Effector CD4-positive, alpha-beta T cell (primary cell): ENCODE measurements around the gene MADCAM1.
A peak's percentile ranks its signal among the peaks of the same experiment; 100 is the strongest.

ENCODE experiments used
- DNase-seq: peaks from one replicate; pipeline ENCODE4 v3.0.0-alpha.2; 2020

Gene MADCAM1

DNA sequence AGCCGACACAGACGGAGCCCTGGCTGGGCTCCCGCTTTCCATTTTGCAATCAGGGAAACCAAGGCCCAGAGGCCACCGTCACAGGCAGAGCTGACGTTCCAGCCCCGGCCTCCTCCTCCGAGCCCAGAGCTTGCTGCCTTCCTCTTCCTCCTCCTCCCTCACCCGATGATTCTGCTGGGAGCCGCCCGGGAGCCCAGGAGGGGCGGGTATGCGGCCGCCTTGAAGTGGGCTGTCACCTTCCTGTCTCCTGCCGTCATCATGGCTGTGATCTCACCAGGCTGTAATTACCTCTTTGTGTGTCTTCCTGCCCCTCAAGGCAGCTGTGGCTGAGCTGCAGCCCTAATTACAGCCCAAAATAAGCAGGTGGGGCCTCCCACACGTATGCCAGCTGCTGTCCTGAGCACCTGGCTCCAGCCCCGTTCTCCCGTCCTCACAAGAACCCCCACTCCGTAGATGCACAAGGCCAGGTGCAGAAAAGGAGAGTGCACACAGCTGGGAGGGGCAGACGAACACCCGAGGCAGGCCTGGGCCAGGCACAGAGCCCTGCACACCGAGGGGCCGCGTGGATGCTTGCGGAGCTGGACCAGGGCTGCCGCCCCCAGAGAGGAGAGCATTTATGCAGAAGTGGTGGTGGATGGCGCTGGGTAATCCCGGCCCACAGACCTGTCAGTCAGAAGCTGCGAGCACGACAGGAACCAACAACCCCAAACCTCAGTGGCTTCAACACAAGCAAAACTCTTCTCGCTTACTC, 15.0 kb downstream of the MADCAM1 start:
- peak; percentile 90 for DNase-seq

- no peak for DNase-seq
Measured at GRCh38 chr19:512547-513365, 16.5 kb downstream of the MADCAM1 start.

DNA sequence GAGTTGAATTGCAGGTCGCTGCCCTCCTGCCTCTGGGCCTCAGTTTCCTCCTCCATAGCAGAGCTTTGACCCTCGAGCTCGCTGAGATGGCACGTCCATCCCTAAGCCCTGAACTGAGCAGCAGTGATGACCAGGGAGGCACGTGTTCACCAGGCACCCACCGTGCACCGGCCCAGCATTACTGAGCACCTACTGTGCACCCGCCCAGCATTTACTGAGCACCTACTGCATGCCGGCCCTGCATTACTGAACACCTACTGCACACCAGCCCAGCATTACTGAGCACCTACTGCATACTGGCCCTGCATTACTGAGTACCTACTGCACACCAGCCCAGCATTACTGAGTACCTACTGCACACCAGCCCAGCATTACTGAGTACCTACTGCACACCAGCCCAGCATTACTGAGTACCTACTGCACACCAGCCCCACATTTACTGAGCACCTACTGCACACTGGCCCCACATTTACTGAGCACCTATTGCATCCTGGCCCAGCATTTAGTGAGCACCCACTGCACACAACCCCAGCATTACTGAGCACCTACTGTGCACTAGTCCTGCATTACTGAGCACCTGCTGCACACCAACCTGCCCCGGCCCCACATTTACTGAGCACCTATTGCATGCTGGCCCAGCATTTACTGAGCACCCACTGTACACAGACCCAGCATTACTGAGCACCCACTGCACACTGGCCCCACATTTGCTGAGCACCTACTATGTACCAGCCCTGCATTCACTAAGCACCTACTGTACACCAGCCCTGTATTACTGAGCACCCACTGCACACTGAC, 17.3 kb downstream of the MADCAM1 start:
- no peak for DNase-seq

- DNase-seq, result no peak
Measured at GRCh38 chr19:514166-514663, 17.9 kb downstream of the MADCAM1 start.

GRCh38 chr19:517721-518597, 21.7 kb downstream of the MADCAM1 start:
- no peak for DNase-seq

GRCh38 chr19:518598-519231, 22.4 kb downstream of the MADCAM1 start:
- peak; percentile 56 for DNase-seq

DNA sequence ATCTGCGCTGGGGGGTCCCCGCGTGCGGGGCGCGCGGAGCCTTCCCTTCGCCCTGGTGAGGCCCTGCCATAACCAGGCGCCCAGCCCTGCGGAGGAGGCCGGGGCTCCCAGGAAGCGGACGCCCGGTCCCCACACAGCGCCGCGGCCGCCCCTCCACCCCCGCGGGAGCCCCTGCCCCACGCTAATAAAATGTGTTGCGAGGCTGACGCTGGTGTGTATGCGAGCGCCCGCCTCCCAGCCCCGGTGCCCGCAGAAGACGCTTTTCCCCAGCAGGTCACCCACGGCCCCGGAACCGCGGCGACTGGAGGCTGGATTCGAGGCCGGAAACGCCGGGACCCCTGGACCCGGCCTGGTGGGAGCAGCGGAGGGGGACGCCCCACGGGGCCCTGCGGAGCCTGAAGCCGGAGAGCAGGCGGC, 23.2 kb downstream of the MADCAM1 start:
- no peak for DNase-seq

DNA sequence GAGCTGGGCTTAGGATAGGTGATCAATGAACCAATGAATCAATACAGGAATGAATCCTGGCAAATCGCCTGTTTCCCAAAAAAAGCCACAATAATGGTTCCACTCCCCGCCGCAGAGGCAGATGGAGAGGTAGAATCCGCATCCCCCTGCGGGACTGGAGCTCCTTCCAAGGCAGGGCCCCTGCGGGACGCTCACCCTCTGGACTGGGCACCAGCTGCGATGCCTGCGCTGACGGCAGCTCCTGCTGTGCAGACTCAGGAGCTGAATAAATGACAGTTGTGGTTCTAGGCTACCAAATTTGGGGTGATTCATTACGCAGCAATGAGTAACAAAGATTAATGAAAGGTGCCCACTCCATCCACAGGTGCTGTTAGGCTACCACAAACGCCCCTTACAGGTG, 26.4 kb downstream of the MADCAM1 start:
- DNase-seq, result no peak

DNA sequence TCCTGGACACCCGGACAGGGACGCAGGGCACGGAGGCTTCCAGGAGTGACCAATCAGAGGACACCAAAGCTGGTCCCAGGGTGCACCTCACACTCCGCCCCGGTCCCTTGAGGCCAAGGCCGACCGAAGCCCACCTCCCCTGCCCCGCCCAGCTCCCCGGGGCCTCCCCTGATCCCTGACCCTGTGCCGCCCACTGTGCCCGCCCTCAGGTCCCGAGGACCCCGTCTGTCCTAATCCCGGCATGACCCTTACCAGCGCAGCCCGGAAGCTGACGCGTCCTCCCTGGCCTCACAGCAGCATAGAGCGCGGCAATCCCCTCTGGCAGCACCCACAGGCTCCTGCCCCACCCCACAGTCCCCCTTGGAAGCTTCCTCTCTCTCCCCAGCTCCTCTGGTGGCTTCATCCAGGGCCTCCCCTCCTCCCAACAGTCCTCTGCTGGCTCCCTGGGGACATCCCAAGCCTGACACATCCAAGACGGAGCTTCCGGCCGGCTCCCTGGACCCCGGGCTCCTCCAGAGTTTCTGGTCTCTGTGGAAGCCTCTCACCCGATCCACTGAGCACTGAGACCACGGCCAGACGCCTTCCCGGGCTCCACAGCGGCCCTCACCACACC, 27.9 kb downstream of the MADCAM1 start:
- DNase-seq, result no peak

DNA sequence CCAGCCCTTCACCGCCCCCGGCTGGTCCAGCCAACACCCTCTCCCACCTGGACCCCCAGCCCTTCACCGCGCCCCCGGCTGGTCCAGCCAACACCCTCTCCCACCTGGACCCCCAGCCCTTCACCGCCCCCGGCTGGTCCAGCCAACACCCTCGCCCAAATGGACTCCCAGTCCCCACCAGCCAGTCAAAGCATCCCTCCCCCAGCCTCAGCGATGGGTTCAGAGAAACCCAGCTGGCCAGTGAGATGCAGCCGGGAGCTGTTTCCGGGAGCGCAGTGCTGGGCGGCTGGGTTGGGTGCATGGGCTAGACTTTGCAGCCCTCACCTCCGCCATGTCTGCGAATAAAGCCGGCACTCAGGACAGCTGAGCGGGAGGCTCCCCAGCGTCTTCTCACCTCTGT, 28.7 kb downstream of the MADCAM1 start:
- DNase-seq, result no peak

- no peak for DNase-seq
Measured at GRCh38 chr19:525857-526419, 29.7 kb downstream of the MADCAM1 start.

DNA sequence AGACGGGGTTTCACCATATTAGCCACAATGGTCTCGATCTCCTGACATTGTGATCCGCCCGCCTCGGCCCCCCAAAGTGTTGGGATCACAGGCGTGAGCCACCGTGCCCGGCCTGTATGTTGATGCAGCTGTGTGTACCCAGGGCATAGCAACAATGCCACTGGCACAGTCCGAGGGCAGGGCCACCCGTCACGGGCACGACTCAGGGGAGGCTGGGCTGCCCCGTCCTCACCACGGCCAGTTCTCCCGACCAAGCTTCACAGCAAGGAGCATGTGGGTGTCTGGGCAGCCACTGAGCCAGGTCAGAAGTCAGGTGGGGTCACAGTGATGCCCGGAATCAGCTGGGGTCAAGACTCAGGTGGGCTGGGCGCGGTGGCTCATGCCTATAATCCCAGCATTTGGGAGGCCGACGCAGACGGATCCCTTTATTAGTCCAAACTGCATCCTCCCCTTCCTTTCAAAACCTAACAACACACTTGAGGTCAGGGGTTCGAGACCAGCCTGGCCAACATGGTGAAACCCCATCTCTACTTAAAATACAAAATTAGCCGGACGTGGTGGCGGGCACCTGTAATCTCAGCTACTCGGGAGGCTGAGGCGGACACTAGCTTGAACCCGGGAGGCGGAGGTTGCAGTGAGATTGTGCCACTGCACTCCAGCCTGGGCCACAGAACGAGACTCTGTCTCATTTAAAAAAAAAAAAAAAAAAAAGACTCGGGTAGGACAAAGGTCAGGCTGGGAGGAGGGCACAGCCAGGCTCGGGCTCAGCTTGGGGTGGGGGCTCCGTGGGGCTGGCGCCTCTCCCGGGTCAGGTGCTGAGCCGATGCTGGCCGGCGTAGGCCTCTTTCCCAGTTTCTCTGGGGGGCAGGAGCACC, 34.1 kb downstream of the MADCAM1 start:
- DNase-seq, result no peak

DNA sequence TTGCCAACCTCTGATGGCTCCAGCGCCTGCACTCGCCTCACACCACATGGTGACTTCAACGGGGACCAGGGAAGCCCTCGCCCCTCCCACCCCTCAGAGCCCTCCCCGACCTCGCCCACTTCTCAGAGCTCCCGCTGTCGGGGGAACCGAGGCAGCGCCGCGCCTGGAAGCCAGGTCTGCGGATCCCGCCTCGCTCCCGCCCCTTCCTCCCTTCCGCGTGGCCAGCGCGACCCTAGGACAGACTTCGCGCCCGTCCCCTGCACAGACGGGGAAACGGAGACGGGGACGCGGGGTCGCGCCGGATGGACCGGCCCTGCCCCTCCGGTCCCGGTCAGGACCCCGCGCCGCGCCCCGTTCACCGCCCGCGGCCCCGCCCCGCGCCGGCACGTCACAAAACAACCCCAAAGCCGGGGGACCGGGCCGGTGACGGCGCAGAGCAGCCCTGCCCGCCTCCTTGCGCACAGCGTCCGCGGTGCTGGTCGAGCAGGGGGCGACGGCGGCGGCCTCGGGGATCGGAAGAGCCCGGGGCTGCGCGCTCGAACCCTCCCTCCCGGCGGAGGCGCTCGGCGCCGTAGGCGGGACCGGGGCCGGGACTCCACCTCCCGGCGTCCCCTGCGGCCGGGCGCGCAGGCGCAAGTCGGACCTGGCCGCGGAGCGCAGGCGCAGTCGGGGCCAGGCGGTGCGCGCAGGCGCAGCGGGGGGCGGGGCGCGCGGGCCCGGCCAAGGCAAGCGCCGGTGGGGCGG, 34.9 kb downstream of the MADCAM1 start:
- DNase-seq, result peak; percentile 82

GRCh38 chr19:531753-532560, 35.7 kb downstream of the MADCAM1 start, which contains the start of gene CDC34:
CDC34 (plus strand) TSS chr19:531760; CDS start chr19:531932, 172 bp downstream.
- DNase-seq, result no peak

GRCh38 chr19:532561-533363, 36.5 kb downstream of the MADCAM1 start:
- peak; percentile 38 for DNase-seq

DNA sequence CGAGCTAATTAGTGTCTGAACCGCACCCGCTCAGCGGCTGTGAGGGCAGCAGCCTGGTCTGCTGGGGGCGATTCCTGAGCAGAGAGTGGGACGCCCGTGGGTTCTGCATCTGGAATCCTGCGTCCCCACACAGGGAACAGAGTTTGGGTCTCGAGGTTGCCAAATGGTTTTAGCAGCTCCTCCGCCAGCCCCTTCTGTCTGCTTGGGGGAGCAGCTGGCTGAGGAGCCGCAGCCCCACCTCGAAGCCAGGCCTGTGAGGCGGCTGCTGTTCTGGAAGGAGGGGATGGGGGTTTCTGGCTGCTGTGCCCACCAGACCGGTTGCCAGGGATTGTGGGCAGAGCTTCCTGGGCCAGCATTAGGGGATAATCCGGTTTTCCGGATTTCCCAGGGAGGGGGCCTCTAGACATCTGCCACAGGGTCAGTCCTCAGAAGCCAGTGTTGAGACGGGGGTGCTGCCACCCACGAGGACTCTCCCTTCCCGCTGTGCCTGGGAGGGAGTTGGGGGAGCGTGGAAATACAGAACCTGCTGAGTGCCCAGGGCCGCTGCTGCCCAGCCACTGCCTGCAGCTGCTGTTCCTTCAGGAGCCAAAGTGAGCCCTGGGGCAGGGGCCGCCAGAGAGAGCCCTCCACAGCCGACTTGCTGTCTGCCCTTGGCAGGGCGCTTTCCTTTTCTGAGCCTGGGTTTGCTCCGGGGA, 37.2 kb downstream of the MADCAM1 start:
- DNase-seq, result no peak
